Frontal cortex (tissue), 4 donors: ENCODE measurements around the gene SIL1. TPM values are rescaled to one million over a fixed set of nuclear protein-coding genes. Genes with fewer than 3 reads are reported as not detected.
"Not testable (repeated sequence)": the region's sequence is repeated elsewhere in the genome, so short reads cannot be mapped to it uniquely, and the experiment has no call there.

Source experiments
- DNase-seq, 2 donors: peaks; one replicate each; pipeline ENCODE4 v3.0.0; 2012; ENCODE audit warnings: low spot score in 2 of 2
- FAIRE-seq: peaks from 2 replicates; lab custom pipeline; 2012; peaks lifted over from hg19 to GRCh38; lab: Jason Lieb, UNC
- total RNA-seq: library from RNA; depleted of rRNA; stranded (reverse); fragments of >200 nt; gene quantifications from one replicate; pipeline ENCODE4 v1.2.3, GENCODE V29; 2014
- donor health status: control.
- donor health status: control.
- donor health status: control.

The SIL1 gene
- total RNA-seq = 9.4 TPM

DNA sequence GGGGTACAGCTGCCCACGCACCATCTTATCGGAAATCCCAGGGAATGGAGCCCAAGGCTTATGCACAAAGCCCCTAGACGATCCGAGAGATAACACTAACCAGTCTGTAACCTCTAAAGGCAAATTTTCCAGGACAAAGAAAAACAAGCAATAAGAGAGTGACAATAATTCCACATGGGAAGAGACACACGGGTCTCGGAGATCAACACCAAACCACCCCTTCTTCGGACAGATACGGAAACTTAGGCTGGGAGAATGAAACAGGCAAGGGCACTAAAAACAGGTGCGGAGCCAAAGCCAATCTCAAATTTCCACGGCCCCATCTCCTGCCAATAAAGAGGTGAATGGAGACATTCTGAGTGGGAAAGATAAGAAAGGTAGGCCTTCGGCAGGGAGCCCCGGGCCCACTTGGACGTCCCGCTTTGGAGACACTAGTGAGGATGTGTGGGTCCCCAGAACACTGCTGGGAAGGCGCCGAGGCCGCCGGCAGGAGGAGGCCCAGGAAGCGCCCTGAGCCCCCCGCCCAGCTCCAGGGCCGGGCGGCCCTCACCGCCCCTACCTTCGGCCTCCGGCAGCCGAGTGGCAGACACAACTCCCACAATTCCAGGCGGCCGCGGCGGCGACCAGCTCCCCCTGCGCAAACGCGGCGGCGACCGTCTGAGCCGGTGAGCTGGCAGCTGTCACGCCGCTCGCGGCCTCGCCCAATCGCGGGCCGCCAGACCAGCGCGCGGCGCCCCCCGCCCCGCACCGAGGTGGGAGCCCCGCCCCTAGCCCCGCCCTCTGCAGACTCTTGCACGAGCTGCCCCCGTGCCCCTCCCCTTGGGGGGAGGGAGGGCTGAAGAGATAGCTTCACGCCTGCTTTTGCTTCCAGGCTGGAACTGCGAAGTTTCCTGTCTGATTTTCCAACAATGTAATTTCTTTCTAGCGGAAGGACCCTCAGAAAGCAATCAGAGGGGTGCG lies at the start of gene SIL1:
Gene SIL1, minus strand, starts transcription at position 659 of the 960 bp plus-strand sequence. CDS start 70,525 bp downstream, outside the sequence.
- DNase-seq (peak; percentile 93 to 95), FAIRE-seq (no peak)

DNA sequence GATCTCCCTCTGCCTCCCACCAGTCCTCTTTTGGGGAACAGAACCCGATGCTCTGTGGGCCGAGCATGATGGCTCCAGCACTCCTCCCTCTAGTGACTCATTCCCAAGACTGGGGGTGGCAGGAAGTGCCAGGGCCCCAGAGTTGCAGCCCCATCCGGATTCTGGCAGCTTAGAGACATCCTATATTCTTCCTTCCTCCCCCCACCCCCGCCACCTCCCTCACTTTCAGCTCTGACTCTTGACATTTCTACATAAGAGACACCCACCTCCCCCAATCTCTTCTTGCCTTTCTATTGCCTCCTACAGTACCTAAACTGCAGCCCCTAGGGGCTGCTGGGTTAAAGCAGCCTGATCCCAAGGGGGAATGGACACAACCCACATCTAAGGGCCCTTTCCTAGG lies 48.2 kb upstream of the SIL1 start:
- DNase-seq (no peak), FAIRE-seq (no peak)

DNA sequence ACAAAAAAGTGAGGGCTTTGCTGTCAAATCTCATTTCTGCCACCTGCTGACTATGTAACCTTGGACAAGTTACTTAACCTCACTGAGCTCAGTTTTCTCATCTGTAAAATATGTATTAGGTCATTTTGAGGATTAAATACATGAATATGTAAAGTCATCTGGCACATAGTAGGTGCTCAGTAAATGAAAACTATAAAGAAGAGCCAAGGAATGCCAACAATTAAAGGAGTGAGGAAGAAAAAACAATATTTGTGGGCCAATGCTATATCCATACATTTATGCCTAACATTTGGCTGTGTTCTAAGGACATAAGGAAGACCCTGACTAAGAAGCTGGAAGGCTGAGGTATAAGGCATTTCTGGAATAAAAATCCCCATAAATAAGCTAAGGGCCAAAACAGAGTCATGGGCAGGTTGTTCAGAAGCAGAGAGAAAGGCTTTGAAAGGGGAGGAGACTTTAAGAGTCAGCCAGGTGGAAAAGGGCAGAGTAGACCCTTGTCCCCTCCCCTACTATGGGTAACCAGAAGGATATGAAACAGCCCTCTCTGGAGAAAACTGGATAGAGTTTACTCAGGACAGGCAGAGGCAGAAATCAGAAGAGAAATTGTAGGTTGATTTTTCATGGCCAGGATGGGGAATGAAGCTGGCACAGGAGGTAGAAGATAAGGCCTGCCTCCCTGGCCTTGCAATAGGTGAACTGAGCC lies 47.6 kb upstream of the SIL1 start:
- FAIRE-seq = no peak

DNA sequence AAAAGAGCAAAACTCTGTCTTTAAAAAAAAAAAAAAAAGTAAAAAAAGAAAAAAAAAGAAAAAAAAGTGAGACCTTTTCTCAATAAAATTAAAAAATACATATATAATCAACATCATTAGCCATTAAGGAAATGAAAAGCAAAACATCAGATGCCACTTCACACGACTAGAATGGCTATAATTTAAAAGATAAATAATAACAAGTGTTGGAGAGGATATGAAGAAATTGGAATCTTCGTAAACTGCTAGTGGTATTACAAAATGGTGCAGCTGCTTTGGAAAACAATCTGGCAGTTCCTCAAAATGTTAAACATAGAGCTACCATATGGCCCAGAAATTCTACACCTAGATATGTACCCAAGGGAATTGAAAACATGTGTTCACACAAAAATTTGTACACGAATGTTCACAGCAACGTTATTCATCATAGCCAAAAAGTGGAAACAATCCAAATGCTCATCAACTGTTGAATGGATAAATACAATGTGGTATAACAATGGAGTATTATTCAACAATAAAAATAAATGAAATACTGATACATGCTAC lies 45.3 kb upstream of the SIL1 start:
- FAIRE-seq (no peak), DNase-seq (no peak)

More for the DNA sequence above, 47.6 kb upstream of the SIL1 start:
- no peak for DNase-seq

DNA sequence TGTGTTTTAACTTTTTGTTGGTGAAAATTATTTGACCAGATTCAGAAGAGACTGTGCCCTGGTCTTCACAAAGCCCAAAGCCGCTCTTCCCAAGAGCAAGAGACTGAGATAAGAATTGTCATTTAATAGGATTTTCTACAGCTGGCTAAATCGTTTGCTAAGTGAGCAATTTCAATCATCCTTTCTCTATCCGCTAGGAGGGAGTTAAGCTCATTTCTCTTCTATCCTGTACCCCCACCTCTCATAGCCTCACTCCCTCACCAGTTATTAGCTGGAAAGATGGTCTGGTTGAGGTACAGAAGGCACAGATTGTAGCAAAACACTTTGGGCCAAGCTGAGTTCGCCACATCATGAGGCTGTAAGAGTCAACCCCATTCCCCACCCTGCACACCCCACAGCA lies 43.0 kb upstream of the SIL1 start:
- FAIRE-seq (no peak), DNase-seq (no peak)

DNA sequence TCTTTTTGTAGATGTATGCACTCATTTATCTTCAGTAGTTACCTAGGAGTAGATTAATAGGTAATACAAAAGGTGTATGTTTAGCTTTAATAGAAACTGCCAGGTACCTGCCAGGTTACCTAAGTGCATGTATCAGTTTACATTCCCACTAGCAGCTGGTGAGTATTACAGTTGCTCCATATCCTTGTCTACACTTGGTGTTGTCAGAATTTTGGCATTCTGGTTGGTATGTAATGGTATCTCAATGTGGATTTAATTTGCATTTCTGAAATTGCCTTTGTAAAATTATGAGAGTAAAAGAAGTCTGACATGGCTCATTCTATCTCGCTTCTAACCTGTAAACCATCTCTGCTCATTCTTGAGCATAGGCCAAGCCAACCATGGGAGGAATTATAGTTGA lies 38.3 kb upstream of the SIL1 start:
- FAIRE-seq (no peak), DNase-seq (no peak)

DNA sequence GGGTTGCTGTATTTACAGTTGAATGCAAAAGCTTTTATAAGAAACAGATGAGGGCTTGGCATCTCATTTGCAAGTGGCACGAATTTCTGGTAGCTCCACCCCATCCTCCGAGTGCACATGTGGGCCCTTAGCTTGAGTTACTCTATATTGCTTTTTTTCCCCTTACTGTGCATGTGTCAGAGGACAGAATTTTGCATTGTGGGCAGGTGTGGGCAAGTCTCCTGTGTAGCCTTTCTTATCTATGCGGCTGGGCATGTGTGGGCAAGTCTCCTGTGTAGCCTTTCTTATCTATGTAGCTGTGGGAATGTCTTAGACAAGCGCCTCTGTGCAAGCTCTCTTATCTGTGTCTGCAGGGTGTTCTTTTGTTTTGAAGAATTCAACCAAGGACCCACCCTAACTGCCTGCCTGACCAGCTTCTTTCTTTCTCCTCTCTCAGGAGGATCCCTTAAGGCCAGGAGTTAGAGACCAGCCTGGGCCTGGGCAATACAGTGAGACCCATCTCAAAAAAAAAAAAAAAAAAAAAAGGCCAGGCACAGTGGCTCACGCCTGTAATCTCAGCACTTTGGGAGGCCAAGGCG lies 34.1 kb upstream of the SIL1 start:
- no peak for FAIRE-seq
- no peak for DNase-seq

DNA sequence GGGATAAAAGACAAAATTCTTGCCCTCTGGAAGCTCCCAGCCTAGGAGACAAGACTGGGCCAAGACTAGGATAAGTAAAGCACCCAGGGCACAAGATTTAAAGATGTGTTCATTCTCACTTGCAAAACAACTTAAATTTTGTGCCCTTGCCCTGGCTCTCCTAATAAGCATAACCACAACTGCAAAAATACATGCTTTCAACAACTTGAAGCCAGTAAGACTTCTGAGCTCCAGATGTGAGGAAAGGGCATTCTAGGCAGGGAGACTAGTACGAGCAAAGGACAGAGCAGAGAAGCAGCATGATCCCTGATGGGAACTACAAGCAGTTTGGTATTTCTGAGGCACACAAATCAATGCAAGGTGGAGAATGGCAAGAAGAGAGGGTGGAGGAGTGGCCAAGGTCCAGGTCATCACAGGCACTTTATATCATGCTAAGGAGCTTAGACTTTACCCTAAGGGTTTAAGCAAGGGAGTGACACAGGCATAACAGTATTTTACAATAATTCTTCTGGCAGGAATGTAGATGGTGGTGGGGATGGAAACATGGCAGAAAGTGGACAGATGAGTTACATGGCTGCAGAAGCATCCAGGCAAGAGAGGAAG lies 30.1 kb upstream of the SIL1 start:
- DNase-seq (no peak), FAIRE-seq (no peak)

DNA sequence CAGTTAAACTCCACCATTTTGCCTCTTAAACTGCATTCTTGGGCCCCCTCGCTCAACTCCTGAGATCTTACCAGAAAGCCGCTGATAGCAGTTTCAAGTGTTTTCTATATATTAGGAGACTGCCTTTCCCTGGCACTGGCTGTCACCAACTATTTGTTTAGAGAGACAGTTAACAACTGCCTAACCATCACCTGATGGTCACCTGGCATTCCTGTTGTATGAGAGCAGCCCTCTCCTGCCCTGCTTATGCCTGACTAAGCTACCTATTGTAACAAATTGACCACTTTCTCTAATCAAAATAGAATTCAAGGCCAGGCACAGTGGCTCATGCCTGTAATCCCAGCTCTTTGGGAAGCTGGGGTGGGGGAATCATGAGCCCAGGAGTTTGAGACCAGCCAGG lies 28.0 kb upstream of the SIL1 start:
- DNase-seq (no peak), FAIRE-seq (no peak)

DNA sequence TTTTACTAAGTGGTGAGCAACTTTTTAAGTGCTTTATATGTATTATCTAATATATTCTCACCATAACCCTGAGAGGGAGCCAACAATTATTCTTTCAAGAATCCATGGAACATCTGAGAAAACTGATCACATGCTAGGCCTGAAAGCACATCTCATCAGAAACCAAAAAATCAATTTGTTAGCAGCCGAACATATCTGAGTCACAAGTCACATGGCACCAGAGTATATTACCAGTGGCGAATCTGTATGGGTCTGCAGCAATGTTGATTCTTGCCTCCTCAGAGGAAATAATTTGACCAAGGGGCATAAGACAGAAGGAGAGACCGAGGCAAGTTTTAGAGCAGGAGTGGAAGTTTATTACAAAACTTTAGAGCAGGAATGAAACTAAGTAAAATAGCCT lies 25.3 kb upstream of the SIL1 start:
- no peak for FAIRE-seq
- DNase-seq = no peak

DNA sequence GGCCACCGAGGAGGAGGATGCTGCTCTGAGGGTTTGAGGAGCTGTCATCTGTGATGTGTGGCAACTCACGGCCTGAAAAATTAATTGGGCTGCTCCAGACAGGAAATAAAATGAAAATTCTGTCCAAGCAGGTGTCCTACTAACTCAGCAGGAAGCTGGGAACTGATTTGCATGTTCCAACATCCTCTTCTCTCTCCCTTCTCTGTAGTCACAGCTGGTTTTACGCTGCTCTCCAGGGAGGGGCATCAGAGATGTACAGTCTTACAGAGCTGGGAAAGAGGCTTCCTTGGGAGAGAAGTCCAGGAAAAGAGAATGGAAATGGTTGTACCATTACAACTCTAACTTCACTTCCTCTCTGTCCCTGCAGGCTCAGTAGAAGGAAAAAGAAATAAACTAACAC lies 24.2 kb upstream of the SIL1 start:
- FAIRE-seq (no peak), DNase-seq (no peak)

DNA sequence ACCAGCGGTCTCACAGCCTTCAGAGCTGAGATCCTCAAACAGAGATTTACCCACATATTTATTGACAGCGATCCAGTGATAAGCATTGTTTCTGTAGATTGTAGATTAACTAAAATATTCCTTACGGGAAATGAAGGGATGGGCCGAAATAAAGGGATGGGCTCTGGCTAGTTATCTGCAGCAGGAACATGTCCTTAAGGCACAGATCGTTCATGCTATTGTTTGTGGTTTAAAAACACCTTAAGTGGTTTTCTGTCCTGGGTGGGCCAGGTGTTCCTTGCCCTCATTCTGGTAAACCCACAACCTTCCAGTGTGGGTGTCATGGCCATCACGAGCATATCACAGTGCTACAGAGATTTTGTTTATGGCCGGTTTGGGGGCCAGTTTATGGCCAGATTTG lies 19.9 kb upstream of the SIL1 start:
- FAIRE-seq, DNase-seq: not testable (repeated sequence)

DNA sequence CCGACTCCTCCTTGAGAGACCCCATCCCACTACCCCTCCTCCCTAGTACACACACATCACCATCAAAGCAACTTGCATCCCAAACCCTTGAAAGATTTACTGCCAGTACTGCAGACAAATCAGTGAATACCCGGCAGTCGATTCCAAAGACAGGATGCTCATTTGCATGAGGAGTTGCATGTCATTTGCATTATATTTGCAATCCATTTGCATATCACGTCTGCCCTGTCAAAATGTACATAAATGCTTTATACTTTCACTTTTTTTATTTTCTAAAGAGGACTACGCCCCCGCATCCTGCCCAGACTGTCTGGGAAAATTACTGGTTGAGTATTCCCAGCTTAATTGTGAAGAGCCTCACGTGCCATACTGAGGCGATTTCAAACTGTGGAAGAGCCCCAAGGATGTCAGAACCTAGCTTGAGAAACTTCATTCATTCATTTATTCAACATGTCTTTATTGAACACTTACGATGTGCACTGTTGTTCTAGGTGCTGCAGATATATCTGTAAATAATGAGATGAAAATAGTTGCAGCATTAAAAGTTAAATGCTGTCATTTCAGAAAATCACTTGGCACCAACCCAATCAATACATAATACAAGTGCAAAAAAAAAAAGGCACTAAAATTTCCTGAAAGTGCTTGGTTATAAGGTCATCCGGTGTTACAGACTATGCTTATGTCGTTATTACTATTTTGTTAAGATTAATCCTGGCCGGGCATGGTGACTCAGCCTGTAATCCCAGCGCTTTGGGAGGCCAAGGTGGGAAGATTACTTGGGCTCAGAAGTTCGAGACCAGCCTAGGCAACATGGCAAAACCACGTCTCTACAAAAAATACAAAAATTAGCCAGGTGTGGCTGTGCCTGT lies 17.2 kb upstream of the SIL1 start:
- DNase-seq (peak in 1 of 2 donors; percentile 33), FAIRE-seq (no peak)

DNA sequence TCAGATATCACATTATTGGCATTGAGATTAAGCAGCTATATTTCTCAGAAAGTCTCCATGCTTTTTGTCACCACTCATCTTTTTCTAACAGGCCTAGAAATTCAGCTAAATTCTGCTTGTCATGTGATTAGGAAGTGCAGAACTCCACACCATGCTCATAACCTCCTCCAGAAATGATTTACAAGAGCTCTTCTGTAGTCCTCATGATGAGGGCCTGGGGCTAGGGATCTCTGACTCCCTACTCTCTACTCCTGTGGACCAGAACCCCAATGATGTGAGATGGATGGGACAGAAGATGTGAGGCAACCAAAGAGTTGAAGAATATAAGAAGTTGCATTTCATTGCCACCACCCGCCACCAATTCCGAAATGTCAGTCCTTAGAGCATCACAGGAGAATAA lies 16.5 kb upstream of the SIL1 start:
- DNase-seq (no peak), FAIRE-seq (no peak)

DNA sequence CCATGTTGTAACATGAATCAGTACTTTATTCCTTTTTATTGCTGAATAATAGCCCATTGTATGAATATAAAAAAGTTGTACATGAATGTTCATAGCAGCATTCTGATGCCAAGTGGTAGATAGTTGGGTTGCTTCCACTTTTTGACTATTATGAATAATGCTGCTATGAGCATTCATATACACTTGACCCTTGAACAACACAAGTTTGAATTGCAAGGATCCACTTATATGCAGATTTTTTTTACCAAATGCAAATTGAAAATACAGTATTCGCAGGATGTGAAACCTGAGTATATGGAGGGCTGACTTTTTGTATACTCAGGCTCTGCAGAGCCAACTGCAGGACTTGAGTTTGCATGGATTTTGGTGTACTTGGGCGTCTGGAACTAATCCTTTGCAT lies 14.7 kb upstream of the SIL1 start:
- DNase-seq = no peak
- FAIRE-seq = no peak

DNA sequence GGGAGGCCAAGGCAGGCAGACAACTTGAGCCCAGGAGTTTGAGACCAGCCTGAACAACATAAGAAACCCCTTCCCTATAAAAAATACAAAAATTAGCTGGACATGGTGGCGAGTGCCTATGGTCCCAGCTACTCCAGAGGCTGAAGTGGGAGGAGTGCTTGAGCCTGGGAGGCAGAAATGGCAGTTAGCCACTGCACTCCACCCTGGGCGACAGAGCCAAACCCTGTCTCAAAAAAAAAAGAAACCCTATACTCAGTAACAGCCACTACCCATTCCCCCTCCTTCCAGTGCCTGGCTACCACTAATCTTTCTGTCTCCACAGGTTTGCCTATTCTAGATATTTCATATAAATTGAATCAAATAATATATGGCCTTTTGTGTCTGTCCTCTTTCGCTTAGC lies 14.3 kb upstream of the SIL1 start:
- FAIRE-seq = no peak
- no peak for DNase-seq

DNA sequence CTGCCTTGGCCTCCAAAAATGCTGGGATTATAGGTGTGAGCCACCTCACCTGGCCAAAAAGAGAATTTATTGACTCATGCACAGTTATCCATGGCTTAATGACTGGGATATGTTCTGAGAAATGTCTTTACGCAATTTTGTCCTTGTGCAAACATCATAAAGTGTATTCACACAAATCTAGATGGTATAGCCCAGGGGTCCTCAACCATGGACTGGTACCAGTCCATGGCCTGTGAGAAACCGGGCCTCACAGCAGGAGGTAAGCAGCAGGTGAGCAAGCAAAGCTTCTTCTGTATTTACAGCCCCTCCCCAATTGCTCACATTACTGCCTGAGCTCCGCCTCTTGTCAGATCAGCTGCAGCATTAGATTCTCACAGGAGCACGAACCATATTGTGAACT lies 12.4 kb upstream of the SIL1 start:
- FAIRE-seq = no peak
- DNase-seq = no peak

DNA sequence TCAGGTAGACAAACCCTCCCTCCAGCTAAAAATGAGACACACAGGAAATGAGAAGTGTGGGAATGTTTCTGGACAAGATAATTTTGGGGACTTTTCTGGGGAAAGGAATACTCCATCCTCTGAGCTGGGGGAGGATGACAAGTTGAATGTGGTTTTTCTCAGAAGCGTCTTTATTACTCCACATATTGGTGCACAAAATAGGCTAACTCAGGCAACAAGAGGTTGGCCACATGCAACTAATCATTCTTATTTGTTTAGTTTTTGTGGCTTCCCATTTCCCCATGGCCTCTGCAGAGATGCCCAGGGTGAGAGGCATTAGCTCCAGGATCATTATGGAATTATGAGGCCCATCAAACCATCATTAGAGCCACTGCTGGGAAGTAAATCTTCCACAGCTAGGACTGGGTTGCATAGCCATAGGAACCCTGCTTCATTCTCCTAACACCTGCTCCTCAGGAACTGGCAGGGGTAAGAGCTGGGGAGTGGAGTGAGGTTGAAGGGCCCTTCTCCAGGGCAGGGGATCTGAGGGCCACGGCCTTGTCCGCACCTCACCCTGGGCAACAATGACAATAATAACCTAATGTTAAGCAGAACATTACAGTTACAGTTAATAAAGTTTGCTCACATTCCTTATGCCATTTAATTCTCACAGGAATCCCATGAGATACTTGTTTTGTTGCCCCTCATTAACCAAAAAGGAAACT lies 9.3 kb upstream of the SIL1 start:
- FAIRE-seq (no peak), DNase-seq (no peak)

DNA sequence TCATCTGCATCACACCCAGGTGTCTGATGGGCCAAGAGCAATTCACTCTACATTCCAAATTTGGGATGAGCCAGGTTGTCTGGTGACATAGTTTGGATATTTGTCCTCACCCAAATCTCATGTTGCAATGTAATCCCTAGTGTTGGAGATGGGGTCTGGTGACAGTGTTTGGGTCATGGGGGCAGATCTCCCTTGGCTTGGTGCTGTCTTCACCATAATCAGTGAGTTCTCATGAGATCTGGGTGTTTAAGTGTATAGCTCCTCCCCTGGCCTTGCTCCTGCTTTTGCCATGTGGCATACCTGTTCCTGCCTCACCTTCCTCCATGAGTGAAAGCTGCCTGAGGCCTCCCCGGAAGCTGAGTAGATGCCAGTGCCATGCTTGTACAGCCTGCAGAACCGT lies 7.4 kb upstream of the SIL1 start:
- FAIRE-seq (no peak), DNase-seq (no peak)
